ENCODE results near the gene CORO7. TPM values are rescaled to one million over a fixed set of nuclear protein-coding genes. Genes with fewer than 3 reads are reported as not detected.
A peak's percentile ranks its signal among the peaks of the same experiment; 100 is the strongest.

The CORO7 gene
- total and polyA plus RNA-seq, 9 donors, result 1.3 to 29.5 (median 17.9) TPM

GRCh38 chr16:4309833-4310266 lies 106.5 kb downstream of the CORO7 start:
- DNase-seq, result peak in 1 of 5 donors; percentile 41
- peaks cover 3% of the 10 kb centered on the region for H3K4me1 ChIP-seq (ENCODE audit: insufficient read depth)
- intact Hi-C loops (cut with DNase I), result no loop called here

DNA sequence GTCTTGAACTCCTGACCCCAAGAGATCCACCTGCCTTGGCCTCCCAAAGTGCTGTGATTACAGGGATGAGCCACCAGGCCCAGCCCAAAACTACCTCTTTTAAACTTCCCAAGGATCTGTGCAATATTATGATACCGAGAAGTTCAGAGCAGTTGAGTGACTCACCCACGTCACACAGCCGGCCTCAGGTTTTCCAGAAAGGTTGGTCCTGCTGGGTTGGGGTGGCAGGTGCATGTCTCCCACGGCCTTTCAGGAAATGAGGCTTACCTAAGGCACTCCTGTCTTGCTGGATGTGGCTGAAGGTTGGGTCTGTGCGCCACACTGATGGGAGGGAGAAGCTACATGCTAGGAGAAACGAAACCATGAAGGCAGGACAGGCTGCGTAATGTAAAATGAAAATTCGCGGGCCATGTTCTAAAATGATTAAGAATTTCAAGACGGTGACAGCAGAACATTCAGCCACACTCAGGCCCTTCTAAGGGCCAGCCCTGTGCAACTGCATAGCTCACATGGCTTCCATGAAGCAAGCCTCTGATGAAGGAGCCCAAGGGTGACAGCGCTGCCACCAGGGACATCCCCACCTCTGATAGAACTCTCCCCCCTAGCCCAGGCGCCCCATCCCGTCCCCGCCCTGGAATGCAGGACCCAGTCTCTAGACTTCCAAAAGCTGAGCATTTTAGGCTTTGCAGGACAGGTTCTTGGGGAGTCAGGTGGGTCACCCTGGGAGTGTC lies 107.1 kb downstream of the CORO7 start:
- Histone ChIP-seq H3K4me1 (ENCODE audit: insufficient read depth) (peaks cover 3% of the 10 kb centered on the region), H3K4me3 (no peak overlapping the region), H3K27me3 (no peaks in the 10 kb centered on the region), H3K9me3 (no peaks in the 10 kb centered on the region), H3K36me3 (no peaks in the 10 kb centered on the region), H3K27ac (no peak overlapping the region)
- intact Hi-C loops (cut with DNase I), result no loop called here
- 88 to 90% (median 90%) methylated on average over 14 of the region's 14 CpGs for WGBS, 3 donors
- no peak for DNase-seq
- no peak for TF ChIP-seq CTCF (IDR thresholded peaks at IDR 0.05)
- TF ChIP-seq POLR2A (IDR thresholded peaks at IDR 0.05), result no peak
- no peak for TF ChIP-seq EP300 (IDR thresholded peaks at IDR 0.05)

More at GRCh38 chr16:4309833-4310266, 106.5 kb downstream of the CORO7 start:
- no peaks in the 10 kb centered on the region for H3K36me3 ChIP-seq
- H3K27me3 ChIP-seq, result no peaks in the 10 kb centered on the region
- no peaks in the 10 kb centered on the region for H3K9me3 ChIP-seq
- H3K27ac ChIP-seq, result no peak overlapping the region
- no peak for TF ChIP-seq CTCF (IDR thresholded peaks at IDR 0.05)
- TF ChIP-seq POLR2A (IDR thresholded peaks at IDR 0.05), result no peak
- TF ChIP-seq EP300 (IDR thresholded peaks at IDR 0.05), result no peak
- WGBS, 3 donors, result 64 to 75% (median 70%) methylated on average over 11 of the region's 11 CpGs
- H3K4me3 ChIP-seq, result no peak overlapping the region

- 7 to 19% (median 14%) methylated on average over 28 to 68 of the region's 68 CpGs for WGBS, 3 donors
Measured at GRCh38 chr16:4307215-4308037, 109.0 kb downstream of the CORO7 start.

GRCh38 chr16:4306470-4307214 lies 109.8 kb downstream of the CORO7 start:
- peak overlapping the region; percentile 40 for H3K4me3 ChIP-seq
- WGBS, 3 donors, result 77 to 84% (median 83%) methylated on average over 16 of the region's 16 CpGs
- TF ChIP-seq POLR2A (IDR thresholded peaks at IDR 0.05), result no peak
- TF ChIP-seq EP300 (IDR thresholded peaks at IDR 0.05), result no peak
- no peak for TF ChIP-seq CTCF (IDR thresholded peaks at IDR 0.05)
- peak overlapping the region; percentile 50 to 63 for H3K27ac ChIP-seq
- peak in 2 of 5 donors; percentile 37 to 45 for DNase-seq
- H3K27me3 ChIP-seq, result no peaks in the 10 kb centered on the region
- no peaks in the 10 kb centered on the region for H3K4me1 ChIP-seq (ENCODE audit: insufficient read depth)
- intact Hi-C loops (cut with DNase I), result no loop called here
- no peaks in the 10 kb centered on the region for H3K9me3 ChIP-seq
- H3K36me3 ChIP-seq, result no peaks in the 10 kb centered on the region

More at GRCh38 chr16:4307215-4308037, 109.0 kb downstream of the CORO7 start:
- intact Hi-C loops (cut with DNase I), result no loop called here
- TF ChIP-seq POLR2A (IDR thresholded peaks at IDR 0.05), result no peak
- TF ChIP-seq EP300 (IDR thresholded peaks at IDR 0.05), result peak; percentile 62
- no peaks in the 10 kb centered on the region for H3K9me3 ChIP-seq
- no peaks in the 10 kb centered on the region for H3K36me3 ChIP-seq
- peak overlapping the region; percentile 50 to 63 for H3K27ac ChIP-seq
- H3K27me3 ChIP-seq, result no peaks in the 10 kb centered on the region
- no peaks in the 10 kb centered on the region for H3K4me1 ChIP-seq (ENCODE audit: insufficient read depth)
- peak overlapping the region; percentile 40 for H3K4me3 ChIP-seq
- DNase-seq, result peak; percentile 93 to 96 (median 95)

Small RNAs within 50 kb of the gene (small RNA-seq; reads per million reads assigned to genes)
- not detected for gene AC012676.2

Other genes starting within 250 kb of the CORO7 start
- 1 to 10 TPM in 3 of 7 donors, under 1 TPM in 4; under 0.01 to 2.1 (median 0.78) TPM for gene SRL, start 174.5 kb downstream of the CORO7 start, total RNA-seq
- gene SRL, start 174.5 kb downstream of the CORO7 start, polyA plus RNA-seq, result 1 to 10 TPM; 1.1 to 7.5 TPM
- gene TFAP4, start 143.6 kb downstream of the CORO7 start, total RNA-seq, result 10 to 100 TPM in 5 of 7 donors, 1 to 10 TPM in 2; 3.7 to 23.7 (median 18.3) TPM
- 10 to 100 TPM in 1 of 2 donors, 1 to 10 TPM in 1; 2.1 to 14.0 TPM for gene TFAP4, start 143.6 kb downstream of the CORO7 start, polyA plus RNA-seq
- 10 to 100 TPM in 5 of 7 donors, 1 to 10 TPM in 2; 5.1 to 79.5 (median 49.8) TPM for gene GLIS2, start 100.5 kb downstream of the CORO7 start, total RNA-seq
- 10 to 100 TPM in 1 of 2 donors, 1 to 10 TPM in 1; 1.6 to 24.6 TPM for gene GLIS2, start 100.5 kb downstream of the CORO7 start, polyA plus RNA-seq
- 10 to 100 TPM; 24.0 to 47.2 (median 35.7) TPM for gene PAM16, start 65.3 kb downstream of the CORO7 start, total RNA-seq
- 10 to 100 TPM; 18.5 to 42.2 TPM for gene PAM16, start 65.3 kb downstream of the CORO7 start, polyA plus RNA-seq
- gene VASN, start 44.7 kb downstream of the CORO7 start, total RNA-seq, result 10 to 100 TPM; 19.8 to 49.5 (median 43.5) TPM
- gene VASN, start 44.7 kb downstream of the CORO7 start, polyA plus RNA-seq, result 10 to 100 TPM in 1 of 2 donors, 1 to 10 TPM in 1; 2.4 to 47.6 TPM
- 10 to 100 TPM; 32.5 to 47.0 (median 39.0) TPM for gene DNAJA3, start 9.3 kb upstream of the CORO7 start, total RNA-seq
- 10 to 100 TPM; 26.4 to 35.0 TPM for gene DNAJA3, start 9.3 kb upstream of the CORO7 start, polyA plus RNA-seq
- gene NMRAL1, start 58.0 kb upstream of the CORO7 start, total RNA-seq, result 10 to 100 TPM; 41.7 to 72.7 (median 51.5) TPM
- 10 to 100 TPM; 15.0 to 56.5 TPM for gene NMRAL1, start 58.0 kb upstream of the CORO7 start, polyA plus RNA-seq
- gene HMOX2, start 59.8 kb upstream of the CORO7 start, total RNA-seq, result 10 to 100 TPM; 25.0 to 40.5 (median 31.6) TPM
- gene HMOX2, start 59.8 kb upstream of the CORO7 start, polyA plus RNA-seq, result 10 to 100 TPM; 29.5 to 73.3 TPM
- gene CDIP1, start 122.2 kb upstream of the CORO7 start, total RNA-seq, result 10 to 100 TPM; 14.6 to 55.1 (median 41.4) TPM
- gene CDIP1, start 122.2 kb upstream of the CORO7 start, polyA plus RNA-seq, result 10 to 100 TPM; 19.1 to 24.5 TPM
- under 1 TPM; 0.10 to 0.30 (median 0.13) TPM for gene C16orf96, start 139.7 kb upstream of the CORO7 start, total RNA-seq
- gene C16orf96, start 139.7 kb upstream of the CORO7 start, polyA plus RNA-seq, result under 1 TPM; 0.07 to 0.08 TPM
- 10 to 100 TPM in 6 of 7 donors, 1 to 10 TPM in 1; 9.3 to 39.5 (median 21.4) TPM for gene UBALD1, start 198.3 kb upstream of the CORO7 start, total RNA-seq
- gene UBALD1, start 198.3 kb upstream of the CORO7 start, polyA plus RNA-seq, result 10 to 100 TPM in 1 of 2 donors, under 1 TPM in 1; 0.43 to 24.0 TPM
- 10 to 100 TPM; 23.2 to 94.2 (median 64.6) TPM for gene MGRN1, start 208.2 kb upstream of the CORO7 start, total RNA-seq
- 10 to 100 TPM; 21.5 to 27.9 TPM for gene MGRN1, start 208.2 kb upstream of the CORO7 start, polyA plus RNA-seq

Data from ovary (tissue), 9 donors.